ENCODE measurements around the gene SS18L1.

Gene SS18L1

DNA sequence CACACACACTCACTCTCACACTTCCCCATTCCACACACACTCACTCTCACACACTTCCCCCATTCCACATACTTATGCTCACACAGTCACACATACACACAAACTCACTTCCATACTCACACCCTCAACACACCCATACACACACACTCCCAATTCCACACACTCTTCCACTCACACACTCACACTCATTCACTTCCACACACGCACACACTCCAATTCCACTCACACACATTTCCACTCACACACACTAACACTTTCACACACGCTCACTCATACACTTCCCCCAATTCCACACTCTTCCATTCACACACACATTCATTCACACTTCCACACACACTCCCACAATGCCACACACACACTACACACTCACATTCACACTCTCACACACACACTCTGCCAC lies 86.7 kb downstream of the SS18L1 start:
- DNase-seq = no peak

DNA sequence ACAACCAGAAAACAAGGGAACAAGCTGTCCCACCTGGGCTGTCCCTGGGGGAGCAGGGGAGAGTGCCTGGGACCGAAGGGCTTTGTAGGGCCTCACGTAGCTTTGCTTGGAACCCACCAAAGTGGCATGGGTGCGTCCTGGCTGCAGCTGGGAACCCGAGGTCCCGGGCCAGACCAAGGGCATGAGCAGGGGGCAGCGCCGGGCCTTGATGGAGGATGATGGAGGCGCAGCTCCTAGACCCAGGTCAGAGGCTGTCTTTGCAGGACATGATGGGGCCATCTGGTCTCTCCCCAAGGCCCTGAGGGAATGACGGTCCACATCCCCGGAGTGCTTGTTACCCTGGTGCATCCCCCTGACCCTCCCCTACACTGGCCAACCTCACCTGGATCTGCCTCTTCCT lies 87.1 kb downstream of the SS18L1 start:
- DNase-seq = no peak

DNA sequence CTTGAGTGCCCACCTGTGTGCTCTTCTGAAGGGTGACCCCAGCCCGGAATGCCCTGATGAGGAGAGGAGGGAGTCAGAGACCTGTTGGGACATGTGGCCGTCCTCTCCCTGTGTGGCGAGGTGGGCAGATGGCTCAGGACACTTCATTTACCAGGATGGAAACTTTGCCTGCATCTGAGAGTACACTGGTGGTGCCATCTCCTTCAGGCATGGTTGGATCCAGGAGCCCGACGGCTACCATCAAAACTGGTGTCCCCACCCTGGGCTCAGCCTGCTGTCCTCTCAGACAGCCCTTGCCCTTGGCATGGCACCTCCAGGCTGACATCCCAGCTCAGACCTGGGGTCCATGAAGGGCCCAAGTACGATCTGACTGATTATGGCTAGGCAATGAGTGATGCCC lies 87.7 kb downstream of the SS18L1 start:
- DNase-seq = no peak
